Measurements from ENCODE around the gene OSBPL7.

Gene OSBPL7

DNA sequence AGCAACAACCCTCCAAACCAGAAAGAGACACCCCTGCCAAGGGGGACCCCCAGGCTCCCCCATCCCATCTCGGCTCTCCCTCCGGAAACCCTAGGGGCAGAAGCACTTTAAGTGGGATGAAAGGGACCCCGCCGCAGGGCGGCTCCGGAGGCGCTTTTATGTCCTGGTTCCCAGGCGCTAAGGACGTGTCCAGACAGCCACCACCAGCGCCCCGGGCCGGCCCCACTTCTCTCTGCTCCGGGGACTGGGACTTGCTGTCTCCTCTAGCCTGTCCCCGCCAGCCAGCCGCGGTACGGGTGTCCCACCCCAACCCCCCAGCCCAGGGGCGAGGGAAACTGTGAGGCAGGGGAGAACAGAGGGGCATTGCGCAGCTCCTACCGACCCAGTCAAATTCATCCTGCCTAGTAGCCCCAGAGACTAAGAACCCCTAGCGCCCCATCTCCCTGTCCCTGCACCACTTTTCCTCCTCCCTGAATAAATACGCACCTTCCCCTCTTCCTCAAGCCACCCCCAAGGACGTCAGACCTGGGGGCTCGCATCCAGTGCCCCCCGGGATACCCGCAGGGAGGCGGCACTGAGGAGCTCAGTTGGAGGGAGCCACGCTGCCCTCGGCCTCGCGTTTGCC, 25.2 kb upstream of the OSBPL7 start:
- no peak for DNase-seq

DNA sequence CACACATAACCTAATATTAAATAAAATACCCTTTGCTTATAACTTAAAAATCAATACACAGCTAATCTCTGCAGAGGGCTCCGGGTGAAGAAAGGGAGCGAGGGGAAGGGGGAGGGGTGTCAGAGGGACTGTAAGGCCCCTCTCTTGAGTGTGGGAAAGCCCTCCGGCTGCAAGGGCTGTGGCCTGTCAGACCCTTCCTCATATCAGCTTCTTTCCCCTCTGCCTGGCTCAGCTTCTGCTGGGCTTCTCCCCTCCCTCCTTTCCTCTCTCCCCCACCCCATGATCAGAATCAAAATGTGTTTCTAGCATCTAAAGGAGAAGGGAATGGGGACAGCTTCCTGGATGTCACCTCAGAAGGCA, 24.1 kb upstream of the OSBPL7 start:
- no peak for DNase-seq

- DNase-seq: no peak
Observed at GRCh38 chr17:47844814-47845715, 23.5 kb upstream of the OSBPL7 start.

DNA sequence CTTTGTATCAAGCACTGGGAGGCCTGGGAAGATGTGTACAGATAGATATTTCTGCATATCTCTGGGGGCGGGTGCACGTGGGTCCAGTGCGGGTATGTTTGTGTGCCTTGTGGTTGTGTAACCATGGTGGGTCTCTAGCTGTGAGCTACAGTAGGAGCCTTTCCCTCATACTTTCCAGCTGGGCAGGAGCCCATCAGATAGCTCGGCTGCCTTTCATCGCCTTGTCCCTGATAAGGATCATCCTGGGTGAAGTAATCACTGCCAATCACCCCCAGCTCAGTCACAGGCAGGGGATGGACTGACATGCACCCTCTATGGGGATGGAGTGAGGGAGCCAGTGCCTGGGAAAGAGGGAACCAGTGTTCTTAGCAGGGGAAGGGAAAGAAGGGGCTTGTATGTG, 22.6 kb upstream of the OSBPL7 start:
- no peak for DNase-seq

GRCh38 chr17:47843391-47843730, 21.8 kb upstream of the OSBPL7 start:
- no peak for DNase-seq

GRCh38 chr17:47841488-47842291, 20.1 kb upstream of the OSBPL7 start:
- DNase-seq: no peak

DNA sequence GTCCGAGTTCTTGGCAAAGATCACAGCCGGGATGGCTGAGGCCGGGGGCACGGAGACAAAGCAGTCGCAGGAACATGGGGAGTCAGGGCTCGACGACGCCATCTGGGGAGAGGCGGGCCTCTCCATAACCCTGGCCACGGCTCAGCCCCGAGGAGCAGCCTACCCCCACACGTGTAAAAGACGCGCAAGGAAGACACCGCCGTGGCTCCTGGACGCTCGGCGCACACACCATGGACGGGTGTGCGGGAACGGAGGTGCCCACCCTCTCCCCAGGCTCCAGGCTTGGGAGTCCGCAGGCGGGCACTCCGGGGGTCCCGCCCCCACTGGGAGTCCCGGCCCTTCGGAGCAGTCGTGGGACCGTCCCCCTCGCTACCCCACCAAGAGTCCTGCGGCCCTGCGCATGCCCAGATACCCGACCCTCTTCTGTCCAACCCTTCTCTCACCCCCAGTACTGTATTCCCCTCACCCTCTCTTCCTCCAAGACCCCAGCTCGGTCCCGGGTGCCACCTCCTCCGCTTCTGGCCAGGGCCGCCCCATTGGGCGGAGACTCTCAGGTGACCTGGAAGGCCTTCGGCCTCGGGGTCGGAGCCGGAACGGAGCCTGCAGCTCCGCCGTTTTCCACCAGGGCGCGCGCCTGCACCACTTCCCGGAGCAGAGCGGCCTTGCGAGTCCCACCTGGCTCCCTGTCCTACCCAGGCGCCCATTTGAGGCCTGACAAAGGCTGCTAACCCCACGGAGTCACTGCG, 19.3 kb upstream of the OSBPL7 start, which contains the start of gene SCRN2:
Gene SCRN2, minus strand, starts transcription at position 532 of the 746 bp plus-strand sequence. Its CDS starts 430 bp downstream, at position 102.
- DNase-seq: peak; percentile 94 to 95

GRCh38 chr17:47840001-47840741, 18.6 kb upstream of the OSBPL7 start:
- DNase-seq: no peak

- no peak for DNase-seq
Observed at GRCh38 chr17:47839071-47839470, 17.5 kb upstream of the OSBPL7 start.

DNA sequence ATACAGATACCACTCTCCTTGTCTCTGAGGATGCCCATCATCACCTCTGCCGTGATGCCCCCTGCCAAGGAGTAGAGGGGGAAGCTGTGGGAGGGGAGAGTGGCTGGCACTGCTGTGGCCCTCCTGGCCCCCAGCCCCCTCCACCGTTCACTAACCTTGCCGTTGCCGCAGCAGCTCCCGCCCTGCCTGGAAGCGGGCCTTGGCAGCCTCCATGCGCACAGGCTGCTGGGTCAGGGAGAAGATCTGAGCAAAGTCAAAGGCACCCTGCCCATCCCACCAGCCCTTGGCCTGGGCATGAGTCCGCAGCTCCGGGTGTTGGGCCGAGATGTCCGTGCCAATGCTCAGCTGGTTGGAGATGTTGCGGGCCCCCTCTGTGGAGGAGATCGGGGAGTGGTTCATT, 17.0 kb upstream of the OSBPL7 start:
- DNase-seq: no peak

DNA sequence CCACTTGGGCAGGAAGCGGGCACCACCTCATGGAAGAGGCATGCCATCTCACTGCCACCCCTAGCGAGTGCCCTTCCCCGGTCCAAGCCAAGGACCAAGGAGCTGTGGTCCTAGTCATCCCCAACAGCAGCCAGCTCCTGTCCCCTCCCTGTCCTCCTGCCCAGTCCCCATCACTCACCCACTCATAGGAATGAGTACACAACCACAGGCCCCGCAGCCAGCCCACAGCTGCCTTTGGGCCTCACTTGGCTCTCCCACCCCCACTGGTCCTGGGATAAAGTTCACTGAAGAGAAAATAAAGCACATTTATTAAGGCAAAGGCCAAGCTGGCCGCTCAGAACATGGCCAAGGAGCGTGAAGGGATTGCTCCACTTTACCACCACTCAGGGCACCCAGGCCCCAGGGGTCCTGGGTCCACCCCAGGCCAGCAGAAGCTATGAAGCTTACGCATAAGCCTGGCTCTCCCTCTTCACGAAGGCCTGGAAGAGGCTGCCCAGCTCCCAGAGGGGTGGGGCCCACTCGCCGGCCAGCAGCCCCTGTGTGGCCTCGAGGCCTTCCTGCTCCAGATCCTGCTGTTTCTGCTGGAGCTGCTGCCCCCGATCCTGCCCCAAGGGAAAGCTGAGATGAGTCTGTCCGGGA, 15.9 kb upstream of the OSBPL7 start:
- DNase-seq: no peak

DNA sequence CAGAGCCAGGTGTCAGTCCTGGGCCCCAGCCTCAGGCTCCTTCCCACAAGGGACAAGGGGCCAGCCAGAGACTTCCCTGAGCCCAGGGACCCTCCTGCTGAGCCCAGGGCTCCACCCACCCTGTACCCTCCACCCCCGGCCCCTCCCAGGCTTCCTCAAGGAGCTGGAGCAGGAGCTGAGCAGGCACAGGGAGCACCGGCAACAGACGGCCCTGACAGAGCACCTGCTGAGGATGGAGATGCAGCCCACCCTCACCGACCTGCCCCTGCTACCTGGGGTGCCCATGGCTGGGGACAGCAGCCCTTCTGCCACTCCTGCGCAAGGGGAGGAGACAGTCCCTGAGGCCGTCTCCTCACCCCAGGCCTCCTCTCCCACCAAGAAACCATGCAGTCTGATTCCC, 15.0 kb upstream of the OSBPL7 start:
- DNase-seq: no peak

DNA sequence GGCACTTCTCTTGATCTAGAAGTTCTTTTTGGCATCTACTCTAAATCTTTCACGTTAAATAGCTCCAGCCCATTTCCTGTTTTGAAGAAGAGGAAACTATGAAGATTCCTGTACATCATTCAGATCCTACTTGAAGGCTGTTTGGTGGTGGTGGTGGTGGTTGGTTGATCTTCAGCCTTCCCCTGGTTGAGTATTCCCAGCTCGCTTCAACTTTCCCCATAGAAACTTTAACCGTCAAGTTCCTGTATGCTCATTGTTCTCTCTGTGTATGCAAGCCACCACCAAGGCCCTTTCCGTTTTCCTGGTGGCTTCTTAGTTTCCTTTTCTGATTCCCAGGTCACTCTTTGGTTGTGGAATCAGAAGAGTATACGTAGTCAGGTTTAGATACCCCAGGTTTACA, 13.2 kb upstream of the OSBPL7 start:
- DNase-seq: no peak

DNA sequence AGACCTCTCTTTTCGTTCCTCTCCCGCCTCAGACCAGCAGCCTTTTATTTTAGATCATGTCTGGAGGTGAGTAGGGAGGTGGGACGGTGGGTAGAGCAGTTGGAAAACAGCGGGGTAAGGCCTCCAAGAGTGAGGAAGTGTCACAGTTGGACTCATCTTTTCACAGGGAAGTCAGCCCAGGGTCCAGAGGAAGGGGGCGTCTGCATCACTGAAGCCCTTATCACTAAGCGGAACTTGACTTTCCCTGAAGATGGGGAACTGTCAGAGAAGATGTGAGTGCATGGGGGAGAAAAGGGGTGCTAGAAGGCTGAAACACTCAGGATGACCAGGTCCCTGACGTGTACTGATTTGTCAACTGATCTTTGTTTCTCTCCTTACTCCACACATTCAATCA, 10.3 kb upstream of the OSBPL7 start:
- DNase-seq: no peak

DNA sequence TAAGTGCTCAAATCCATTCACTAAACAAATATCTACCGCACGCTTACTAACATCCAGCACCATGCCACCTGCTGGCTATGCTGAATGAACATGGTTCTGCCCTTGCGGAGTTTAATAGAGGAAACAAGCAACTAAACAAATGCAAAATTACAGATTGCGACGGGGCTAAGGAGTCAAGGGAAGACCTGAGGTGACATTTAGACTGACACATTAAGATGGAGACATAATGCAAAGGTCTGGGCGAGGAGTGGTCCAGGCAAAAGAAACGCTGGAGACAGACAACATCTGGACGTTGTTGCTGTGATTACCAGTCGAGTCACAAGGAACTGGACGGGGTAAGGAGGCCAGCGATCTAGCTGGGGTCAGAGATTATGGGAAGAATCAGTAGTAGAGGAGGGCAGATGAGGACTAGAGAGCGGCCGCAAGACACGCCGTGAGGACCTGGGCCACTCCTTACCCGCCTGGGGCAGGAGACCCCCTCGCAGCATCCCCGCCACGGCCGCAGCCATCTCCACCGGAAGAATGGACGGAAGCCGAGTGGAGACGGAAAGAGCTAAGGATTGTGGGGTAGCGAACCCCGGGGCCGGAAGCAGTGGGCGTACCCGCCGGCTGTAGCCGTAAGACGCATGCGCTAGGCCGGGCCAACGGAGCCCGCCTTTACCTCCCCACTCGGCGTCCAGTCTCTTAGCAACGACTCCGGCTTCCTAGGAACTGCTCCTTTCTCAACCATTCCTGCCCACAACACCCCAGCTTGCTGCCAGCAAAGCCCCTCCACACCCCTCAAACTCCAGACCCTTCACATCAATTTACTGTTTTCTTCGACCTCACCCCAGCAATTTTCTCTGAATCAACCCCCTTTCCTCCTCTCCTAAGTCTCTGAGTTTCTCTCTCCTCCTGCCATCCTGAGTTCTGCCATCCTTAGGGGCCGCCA, 9.7 kb upstream of the OSBPL7 start, which contains the start of the genes LRRC46 and MRPL10:
Gene LRRC46, plus strand, starts transcription at position 668 of the 931 bp plus-strand sequence. CDS start 320 bp downstream, outside the sequence.
Gene MRPL10, minus strand, starts transcription at position 539 of the 931 bp plus-strand sequence. Its CDS starts 30 bp downstream, at position 509.
- DNase-seq: peak; percentile 94 to 95

GRCh38 chr17:47830396-47831002, 8.9 kb upstream of the OSBPL7 start:
- no peak for DNase-seq

- DNase-seq: no peak
Observed at GRCh38 chr17:47829870-47830269, 8.3 kb upstream of the OSBPL7 start.

GRCh38 chr17:47823519-47823918, 1.9 kb upstream of the OSBPL7 start:
- DNase-seq: no peak

GRCh38 chr17:47822785-47823184, 1.2 kb upstream of the OSBPL7 start:
- no peak for DNase-seq

DNA sequence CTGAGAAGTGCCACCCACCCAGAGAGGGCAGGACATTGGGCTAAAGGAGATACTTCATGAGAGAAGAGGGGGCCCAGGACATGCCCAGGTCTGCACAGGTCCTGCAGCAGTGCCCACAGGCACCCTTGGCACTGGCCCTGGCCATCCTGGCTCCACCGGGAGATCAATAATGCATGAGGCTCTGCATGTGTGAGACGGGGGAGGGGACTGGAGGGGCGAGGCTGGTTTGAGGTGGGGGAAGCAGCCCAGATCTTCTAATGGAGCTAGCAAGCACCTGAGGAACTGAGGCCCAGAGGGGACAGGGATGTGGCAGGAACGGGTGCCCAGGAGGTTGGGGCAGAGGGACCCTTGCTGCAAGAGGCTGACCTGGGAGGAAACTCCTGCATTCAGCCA, 567 bp downstream of the OSBPL7 start:
- peak in 1 of 2 experiments; percentile 9 for DNase-seq

Data from activated CD4-positive, alpha-beta T cell treated with anti-CD3 and anti-CD28 coated beads, Interleukin-2, amount 50 U/mL, for 48 hours (primary cell).